Measurements from ENCODE around the gene LMF1.

The LMF1 gene

DNA sequence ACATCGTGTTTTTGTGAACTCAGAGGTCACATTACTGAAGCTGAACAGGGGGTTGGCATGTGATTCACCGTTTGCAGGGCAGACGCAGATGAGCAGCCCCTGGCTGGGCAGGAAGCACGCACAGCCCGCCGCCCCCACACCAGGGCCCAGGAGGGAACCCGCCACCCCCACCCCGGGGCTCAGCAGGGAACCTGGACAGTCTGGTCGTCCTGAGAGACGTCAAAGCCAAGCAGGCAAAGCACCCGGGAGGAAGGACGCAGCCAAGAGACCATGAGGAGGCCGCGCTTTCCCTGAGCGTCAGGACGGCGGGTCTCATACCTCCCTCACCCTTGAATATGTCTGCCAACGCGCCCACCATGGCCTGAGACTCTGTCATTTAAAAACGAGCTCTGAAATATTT is 60.6 kb downstream of the LMF1 start:
- TF ChIP-seq POLR2AphosphoS5 (IDR thresholded peaks at IDR 0.05; ENCODE audit: low read depth, low read length) (no peak), FOXP2 (optimal IDR thresholded peaks at IDR 0.05; ENCODE audit: borderline replicate concordance, extremely low read depth, extremely low read length, insufficient read depth) (no peak), TAF1 (IDR thresholded peaks at IDR 0.05; ENCODE audit: borderline replicate concordance, insufficient read depth, low read length) (no peak), SIN3A (IDR thresholded peaks at IDR 0.05; ENCODE audit: borderline replicate concordance, insufficient read depth, low read length) (no peak)
- TF ChIP-seq, protein P1, sequence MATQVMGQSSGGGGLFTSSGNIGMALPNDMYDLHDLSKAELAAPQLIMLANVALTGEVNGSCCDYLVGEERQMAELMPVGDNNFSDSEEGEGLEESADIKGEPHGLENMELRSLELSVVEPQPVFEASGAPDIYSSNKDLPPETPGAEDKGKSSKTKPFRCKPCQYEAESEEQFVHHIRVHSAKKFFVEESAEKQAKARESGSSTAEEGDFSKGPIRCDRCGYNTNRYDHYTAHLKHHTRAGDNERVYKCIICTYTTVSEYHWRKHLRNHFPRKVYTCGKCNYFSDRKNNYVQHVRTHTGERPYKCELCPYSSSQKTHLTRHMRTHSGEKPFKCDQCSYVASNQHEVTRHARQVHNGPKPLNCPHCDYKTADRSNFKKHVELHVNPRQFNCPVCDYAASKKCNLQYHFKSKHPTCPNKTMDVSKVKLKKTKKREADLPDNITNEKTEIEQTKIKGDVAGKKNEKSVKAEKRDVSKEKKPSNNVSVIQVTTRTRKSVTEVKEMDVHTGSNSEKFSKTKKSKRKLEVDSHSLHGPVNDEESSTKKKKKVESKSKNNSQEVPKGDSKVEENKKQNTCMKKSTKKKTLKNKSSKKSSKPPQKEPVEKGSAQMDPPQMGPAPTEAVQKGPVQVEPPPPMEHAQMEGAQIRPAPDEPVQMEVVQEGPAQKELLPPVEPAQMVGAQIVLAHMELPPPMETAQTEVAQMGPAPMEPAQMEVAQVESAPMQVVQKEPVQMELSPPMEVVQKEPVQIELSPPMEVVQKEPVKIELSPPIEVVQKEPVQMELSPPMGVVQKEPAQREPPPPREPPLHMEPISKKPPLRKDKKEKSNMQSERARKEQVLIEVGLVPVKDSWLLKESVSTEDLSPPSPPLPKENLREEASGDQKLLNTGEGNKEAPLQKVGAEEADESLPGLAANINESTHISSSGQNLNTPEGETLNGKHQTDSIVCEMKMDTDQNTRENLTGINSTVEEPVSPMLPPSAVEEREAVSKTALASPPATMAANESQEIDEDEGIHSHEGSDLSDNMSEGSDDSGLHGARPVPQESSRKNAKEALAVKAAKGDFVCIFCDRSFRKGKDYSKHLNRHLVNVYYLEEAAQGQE (IDR thresholded peaks at IDR 0.05; ENCODE audit: insufficient read depth in 1 of 2, low read depth in 2 of 2, low read length in 2 of 2) = no peak

DNA sequence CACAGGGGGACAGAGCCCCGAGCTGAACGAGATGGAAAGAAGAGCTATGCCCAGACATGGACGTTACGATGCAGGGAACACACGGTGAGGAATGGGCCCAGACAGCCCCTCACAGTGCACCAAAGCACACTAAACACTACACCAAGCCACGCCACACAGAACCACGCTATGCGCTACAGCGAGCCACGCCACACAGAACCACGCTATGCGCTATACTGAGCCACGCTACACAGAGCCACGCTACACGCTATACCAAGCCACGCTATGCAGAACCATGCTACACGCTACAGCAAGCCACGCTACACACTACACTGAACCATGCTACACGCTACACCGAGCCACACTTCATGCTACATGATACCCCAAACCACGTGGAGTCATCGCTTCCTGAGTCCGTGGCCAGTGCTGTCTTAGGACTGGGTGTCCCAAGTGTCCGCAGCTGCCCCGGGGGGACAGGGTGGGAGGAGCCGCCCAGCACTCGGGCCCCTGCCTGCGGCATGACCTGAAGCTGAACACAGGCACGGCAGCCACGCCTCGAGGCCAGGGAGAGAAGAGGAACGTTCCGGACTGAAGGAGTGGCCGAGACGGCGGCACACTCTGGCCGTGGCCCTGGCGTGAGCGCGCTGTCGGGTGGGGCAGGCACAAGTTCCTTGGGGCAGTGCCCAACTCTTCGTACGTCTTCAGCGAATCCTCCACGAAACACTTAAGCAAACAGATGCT is 61.3 kb downstream of the LMF1 start:
- no peak for TF ChIP-seq POLR2AphosphoS5 (IDR thresholded peaks at IDR 0.05; ENCODE audit: low read depth, low read length)
- TF ChIP-seq, protein P1 (IDR thresholded peaks at IDR 0.05; ENCODE audit: insufficient read depth in 1 of 2, low read depth in 2 of 2, low read length in 2 of 2) = no peak
- TF ChIP-seq SIN3A (IDR thresholded peaks at IDR 0.05; ENCODE audit: borderline replicate concordance, insufficient read depth, low read length) = no peak
- no peak for TF ChIP-seq FOXP2 (optimal IDR thresholded peaks at IDR 0.05; ENCODE audit: borderline replicate concordance, extremely low read depth, extremely low read length, insufficient read depth)

DNA sequence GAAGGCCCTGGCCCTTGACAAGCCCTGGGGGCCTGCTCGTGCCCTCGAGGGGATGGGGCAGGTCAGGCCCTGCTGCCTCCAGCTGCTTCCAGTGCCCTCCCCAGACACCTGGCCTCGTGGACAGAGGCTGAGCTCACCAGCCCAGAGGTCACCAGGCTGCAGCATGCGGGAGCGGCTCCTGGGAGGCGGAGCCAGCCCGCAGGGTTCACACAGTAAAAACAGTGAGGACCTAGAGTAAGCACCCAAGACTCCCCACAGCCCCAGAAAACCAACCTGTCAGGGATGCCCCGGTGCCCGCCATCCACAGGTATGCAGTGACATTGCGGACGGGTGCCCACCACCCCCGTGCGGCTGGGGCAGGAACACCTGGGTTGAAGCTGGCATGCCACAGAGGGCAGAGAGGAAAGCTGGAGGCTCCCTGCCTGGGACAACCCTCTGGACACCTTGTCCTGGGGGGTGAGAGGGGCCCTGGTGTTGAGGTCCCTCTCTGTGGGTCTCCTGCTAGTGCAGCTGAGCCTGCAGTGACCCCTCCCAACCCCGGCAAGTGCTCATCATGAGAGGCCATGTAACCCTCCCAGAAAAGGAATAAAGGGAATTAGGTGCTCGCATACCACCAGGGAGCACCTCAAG is 62.1 kb downstream of the LMF1 start:
- TF ChIP-seq, protein P1 (IDR thresholded peaks at IDR 0.05; ENCODE audit: insufficient read depth in 1 of 2, low read depth in 2 of 2, low read length in 2 of 2) = no peak
- no peak for TF ChIP-seq SIN3A (IDR thresholded peaks at IDR 0.05; ENCODE audit: borderline replicate concordance, insufficient read depth, low read length)
- no peak for TF ChIP-seq FOXP2 (optimal IDR thresholded peaks at IDR 0.05; ENCODE audit: borderline replicate concordance, extremely low read depth, extremely low read length, insufficient read depth)
- TF ChIP-seq POLR2AphosphoS5 (IDR thresholded peaks at IDR 0.05; ENCODE audit: low read depth, low read length) = no peak

DNA sequence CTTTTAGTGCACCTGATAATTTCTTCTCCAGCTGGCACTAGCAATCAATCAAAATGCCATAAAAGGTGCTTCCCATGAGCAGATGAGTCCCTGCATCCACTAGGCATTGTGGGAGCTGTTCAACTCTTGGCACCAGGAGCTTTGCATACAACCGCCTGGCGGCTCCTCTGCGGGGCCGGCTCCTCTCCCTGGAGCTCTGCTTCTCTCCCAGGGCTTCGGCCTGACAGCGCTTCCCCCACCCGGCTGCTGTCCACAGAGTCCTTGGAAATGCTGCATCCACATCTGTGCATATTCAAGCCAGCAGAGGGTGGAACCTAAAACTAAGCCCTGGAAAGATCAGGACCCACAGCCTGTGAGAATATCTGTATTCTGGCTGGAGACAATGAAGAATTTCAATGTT is 62.9 kb downstream of the LMF1 start:
- TF ChIP-seq, protein P1 (IDR thresholded peaks at IDR 0.05; ENCODE audit: insufficient read depth in 1 of 2, low read depth in 2 of 2, low read length in 2 of 2) = no peak

DNA sequence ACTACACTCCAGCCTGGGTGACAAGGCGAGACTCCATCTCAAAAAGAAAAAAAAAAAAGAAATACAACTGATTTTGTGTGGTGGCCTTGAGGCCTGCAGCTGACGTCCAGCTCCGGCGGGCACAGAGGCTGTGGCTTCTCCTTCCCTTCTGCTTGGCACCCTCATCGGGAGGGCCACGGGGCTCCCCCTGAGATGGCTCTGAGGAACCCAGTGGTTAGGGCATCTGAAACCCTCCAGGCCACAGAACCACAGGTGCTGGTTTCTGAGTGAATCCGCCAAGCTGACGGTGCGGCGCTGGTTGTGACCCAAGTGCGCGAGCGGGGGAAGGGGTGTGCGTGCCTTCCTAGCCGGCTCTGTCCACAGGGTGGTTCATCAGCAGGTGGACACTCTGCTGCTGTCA is 63.4 kb downstream of the LMF1 start:
- TF ChIP-seq TAF1 (IDR thresholded peaks at IDR 0.05; ENCODE audit: borderline replicate concordance, insufficient read depth, low read length) = no peak
- TF ChIP-seq POLR2AphosphoS5 (IDR thresholded peaks at IDR 0.05; ENCODE audit: low read depth, low read length) = no peak
- TF ChIP-seq SIN3A (IDR thresholded peaks at IDR 0.05; ENCODE audit: borderline replicate concordance, insufficient read depth, low read length) = no peak
- TF ChIP-seq FOXP2 (optimal IDR thresholded peaks at IDR 0.05; ENCODE audit: borderline replicate concordance, extremely low read depth, extremely low read length, insufficient read depth) = no peak
- TF ChIP-seq, protein P1 (IDR thresholded peaks at IDR 0.05; ENCODE audit: insufficient read depth in 1 of 2, low read depth in 2 of 2, low read length in 2 of 2) = no peak

All from PFSK-1 (cell line).